OCI-M1 (cell line): ENCODE data around the gene PXDC1.
A peak's percentile ranks its signal among the peaks of the same experiment; 100 is the strongest.
"Not testable (repeated sequence)": the region's sequence is repeated elsewhere in the genome, so short reads cannot be mapped to it uniquely, and the experiment has no call there.

Experiments
- DNase-seq: peaks from one replicate; lab custom pipeline; 2025; lab: John Stamatoyannopoulos, UW

Gene PXDC1

DNA sequence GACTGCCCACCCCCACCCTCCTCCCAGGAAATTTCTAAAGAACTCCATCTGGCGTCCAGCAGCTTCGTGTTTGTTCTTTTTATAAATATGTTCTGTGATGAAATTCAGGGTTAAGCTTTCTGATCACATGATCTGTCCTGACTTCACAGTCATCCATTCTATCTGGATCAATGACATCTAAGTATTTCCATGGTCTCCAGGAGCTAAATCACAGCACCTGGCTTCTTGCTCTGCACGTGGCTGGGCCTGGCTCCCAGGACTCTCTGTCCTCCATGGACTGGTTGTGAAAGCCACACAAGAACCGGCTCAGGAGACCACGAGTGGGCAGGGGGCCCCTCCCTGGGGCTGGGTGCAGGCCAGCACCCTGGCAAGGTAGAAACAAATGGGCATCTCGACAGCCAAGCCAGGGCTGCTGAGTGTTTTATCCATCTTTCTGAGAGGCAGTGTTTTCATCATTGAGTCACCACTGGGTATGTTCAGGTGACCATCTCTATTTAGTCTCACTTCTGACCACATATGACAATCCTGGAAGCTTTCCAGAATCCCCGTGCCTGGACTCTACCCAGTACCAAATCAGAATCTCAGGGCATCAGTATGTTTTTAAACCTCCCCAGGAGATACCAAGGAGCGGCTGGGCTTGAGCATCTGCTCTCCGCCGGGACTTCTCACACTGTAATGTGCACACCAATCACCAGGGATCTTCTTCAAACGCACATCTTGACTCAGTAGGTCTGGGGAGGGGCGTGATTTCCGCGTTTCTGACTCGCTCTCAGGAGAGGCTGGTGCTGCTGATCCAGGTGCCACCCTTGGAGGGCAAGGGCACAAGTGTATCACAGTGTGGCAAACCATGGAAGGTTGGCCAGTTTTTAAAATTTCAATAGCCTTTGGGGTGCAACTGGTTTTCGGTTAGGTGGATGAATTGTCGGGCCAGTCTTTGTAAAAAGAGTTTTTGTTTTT, 31.6 kb upstream of the PXDC1 start:
- DNase-seq, result no peak

DNA sequence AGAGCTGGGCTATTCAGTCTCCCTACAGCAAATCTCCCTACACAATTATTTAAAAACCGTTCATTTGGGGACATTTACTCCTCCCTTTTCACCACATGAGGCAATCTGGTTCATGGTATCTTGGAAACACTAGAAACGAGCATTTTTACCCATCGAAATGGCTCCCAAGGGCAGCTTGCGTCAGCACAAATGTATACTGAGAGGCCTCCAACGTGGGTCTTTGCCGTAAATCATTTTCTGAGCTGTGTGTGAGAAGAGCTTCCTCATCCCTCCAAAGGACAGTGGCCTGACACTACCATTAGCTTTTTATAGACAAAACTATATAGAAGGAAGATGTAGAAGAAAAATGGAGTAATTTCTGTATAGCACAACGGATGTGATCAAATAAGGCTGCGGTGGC, 30.0 kb upstream of the PXDC1 start:
- DNase-seq, result no peak

- no peak for DNase-seq
Measured at GRCh38 chr6:3779574-3779849, 28.0 kb upstream of the PXDC1 start.

DNA sequence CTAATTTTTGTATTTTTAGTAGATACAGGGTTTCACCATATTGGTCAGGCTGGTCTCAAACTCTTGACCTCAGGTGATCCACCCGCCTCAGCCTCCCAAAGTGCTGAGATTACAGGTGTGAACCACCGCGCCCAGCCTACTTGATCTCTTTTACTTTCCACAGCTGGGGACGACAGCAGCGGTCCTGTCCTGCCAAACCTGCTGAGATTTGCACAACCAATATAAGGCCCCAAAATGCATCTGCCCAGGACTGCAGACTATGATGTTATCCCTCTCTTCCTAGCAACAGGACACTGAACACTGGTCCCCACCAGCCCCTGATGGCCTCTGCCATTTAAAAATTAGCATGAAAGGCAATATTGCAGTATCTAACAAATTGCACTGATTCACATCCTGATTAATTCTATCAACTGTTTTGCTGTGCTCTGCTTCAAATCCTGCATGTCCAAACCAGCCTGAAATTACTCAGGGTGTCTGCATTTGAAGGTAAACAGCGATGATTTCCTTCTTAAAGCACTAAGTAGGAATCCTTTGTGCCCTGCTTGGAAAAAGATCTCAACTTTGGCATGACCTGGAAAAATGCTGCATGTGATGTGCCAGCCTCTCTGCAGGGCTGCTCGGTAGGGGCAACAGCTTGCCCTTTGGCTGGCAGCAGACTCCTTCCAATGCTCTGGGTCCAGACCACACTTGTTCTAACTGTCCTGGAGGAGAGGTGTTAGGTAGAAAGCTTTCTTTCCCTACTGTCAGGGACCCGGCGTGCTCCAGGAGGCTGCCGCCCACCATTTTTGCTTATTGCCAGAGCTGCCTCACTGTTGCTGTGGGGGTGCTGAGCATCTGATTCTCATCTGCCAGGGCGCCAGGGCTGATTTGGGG, 27.4 kb upstream of the PXDC1 start:
- no peak for DNase-seq

DNA sequence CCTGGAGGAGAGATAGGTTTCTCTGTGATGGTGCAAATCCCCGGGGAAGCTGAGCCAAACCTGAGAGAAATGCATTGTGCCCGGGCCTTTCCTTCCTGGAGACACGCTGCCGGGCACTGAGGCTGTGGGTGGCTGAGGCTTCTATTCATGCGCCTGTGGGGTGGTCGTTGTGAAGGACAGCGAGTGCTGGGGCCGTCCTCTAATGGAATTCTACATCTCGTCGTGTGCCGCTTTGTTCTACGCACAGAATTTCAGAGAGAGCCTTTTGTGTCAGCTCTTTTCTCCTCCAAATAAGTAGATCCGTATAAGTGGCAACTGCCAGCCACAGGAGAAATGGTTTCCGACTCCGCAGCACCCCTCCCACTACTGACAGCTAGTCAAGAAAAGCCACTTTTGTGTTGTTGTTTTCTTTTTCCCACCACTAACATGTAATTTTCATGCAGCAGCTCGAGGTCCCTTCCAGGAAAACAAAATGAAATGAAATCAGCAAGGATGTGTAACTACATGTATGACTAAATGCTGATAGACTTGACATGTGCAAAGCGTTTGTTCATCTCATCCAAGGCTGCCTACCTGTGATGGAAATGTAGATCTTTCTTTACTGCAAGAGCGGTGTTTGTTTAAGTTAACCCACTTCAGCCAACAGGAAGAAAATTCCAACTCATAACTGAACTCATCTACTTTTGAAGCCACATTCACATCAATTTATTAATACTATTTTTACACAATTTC, 26.4 kb upstream of the PXDC1 start:
- DNase-seq, result no peak

- DNase-seq, result no peak
Measured at GRCh38 chr6:3776881-3777507, 25.5 kb upstream of the PXDC1 start.

- DNase-seq, result no peak
Measured at GRCh38 chr6:3775847-3776246, 24.3 kb upstream of the PXDC1 start.

DNA sequence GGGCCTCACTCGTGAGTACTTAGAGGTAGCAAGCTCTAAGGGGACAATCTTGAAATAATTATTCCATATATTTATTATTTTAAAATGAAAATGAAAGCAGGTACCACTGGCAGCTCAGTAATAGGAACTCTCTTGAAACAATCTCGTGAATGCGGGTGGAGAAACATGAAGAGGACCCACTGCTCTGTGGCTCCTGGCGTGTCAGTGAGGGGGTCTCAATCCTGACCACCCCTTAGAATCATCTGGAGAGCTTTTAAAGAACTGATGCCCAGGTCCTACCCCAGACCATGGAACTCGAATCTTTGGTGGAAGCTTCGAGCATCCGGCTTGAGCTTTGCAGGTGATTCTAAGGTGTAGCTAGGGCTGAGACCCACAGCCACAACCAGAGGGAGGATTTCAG, 23.9 kb upstream of the PXDC1 start:
- DNase-seq, result no peak

DNA sequence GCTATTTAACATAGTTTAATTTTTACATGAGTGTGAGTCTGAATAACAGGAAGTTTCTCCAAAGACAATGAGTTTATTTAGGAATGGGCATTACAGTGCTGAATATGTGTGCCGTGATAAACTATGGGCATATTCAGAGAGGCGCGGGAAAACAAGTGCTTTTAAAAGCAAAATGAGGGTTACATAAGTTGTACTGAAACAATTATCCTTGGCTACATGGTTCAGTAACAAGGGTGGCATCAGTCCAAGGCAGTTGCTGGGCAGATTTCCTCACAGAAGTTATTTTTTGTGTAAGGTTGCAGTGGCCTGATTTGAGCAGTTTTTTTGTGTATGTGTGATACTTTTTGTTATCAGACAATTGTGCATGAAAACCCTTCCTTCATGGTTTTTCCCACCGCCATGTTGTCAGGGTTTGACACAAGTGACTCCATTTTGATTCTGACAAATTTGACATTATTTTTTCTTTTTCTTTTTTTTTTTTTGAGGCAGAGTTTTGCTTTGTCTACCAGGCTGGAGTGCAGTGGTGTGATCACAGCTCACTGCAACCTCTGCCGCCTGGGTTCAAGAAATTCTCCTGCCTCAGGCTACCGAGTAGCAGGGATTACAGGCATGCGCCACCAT, 22.3 kb upstream of the PXDC1 start:
- DNase-seq, result no peak

GRCh38 chr6:3772127-3772999, 20.9 kb upstream of the PXDC1 start:
- not testable (repeated sequence) for DNase-seq

DNA sequence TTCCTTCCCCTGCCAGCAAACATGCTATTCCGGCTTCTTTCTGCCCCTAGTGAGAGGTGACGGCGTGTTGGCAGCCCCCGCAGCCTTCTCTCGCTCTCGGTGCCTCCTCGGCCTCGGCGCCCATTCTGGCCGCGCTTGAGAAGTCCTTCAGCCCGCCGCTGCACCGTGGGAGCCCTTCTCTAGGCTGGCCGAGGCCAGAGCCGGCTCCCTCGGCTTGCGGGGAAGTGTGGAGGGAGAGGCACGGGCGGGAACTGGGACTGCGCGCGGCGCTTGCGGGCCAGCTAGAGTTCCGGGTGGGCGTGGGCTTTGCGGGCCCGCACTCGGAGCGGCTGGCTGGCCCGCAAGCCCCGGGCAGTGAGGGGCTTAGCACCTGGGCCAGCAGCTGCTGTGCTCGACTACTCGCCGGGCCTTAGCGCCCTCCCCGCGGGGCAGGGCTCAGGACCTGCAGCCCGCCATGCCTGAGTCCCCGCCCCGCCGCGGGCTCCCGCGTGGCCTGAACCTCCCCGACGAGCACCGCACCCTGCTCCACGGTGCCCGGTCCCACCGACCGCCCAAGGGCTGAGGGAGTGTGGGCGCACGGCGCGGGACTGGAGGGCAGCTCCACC, 20.0 kb upstream of the PXDC1 start:
- no peak for DNase-seq

DNA sequence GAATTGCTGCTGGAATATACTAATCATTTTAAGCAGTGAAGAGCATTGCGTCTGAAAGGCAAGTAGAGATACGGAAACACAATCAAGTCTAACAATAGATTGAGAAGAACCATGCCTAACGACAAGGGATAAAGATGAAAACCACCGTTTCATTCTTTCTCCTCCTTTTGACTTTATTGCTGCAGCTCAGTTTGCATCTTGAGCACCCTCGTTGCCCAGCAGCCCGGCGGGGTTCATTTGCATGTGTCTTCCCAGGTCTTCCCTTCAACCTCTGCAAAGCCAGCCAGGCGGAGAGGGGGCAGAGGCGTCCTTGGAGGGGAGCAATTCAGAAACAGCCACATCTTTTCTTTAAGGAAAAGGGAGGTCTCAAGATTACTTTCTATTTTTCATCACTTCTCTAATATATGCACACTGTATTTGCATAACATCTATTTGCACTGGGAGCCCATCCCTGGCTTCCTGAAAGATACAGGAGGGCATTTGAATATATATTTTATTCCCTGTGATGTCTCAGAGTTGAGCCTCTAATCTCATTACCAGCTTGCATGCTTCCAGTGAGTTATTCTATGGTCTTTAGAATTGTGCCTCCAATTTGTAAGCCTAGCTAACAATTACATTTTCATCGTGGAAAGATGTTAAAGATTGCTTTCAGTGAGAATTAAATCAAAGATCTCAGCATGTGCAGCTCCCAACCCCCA, 18.7 kb upstream of the PXDC1 start:
- no peak for DNase-seq

- DNase-seq, result no peak
Measured at GRCh38 chr6:3769610-3770009, 18.1 kb upstream of the PXDC1 start.

- no peak for DNase-seq
Measured at GRCh38 chr6:3768502-3768901, 17.0 kb upstream of the PXDC1 start.

GRCh38 chr6:3767483-3767882, 16.0 kb upstream of the PXDC1 start:
- DNase-seq, result not testable (repeated sequence)

DNA sequence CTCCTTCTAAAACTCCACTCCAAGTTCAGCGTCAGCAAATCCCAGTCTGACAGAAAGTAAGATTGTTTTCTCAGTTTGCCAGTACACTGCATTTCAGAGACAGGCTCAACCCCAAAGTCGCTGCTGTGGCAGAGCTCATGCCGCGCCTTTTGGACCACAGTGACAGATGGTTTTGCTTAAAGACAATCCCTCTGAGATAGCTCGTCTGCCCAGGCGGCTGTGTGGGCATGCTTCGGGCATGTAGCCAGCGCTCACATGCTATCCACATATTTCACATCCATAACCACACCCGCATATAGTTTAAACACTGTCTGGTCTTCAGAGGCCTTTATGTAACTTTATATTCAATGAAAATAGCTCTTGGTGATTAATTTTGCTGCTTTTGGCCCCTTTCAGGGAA, 14.7 kb upstream of the PXDC1 start:
- no peak for DNase-seq

DNA sequence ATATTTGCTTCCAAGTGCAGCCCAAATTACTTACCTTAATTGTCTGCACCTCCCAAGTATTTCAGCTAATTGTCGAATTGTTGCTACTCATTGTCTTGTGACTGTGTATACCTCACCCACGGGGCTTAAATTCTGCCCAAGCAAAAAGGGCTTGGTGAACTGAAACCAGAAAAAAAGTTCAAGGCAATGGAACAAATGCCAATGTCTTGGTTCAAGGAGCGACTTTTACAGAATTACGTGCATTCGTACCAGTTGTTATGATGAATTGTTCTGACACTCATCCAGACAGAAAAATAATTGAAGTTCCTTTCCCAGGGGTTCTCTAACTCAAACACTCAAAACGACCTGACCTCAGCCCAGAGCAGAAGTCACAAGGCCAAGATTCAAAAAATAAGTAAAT, 13.9 kb upstream of the PXDC1 start:
- DNase-seq, result no peak

GRCh38 chr6:3764516-3765335, 13.2 kb upstream of the PXDC1 start:
- peak; percentile 52 for DNase-seq

DNA sequence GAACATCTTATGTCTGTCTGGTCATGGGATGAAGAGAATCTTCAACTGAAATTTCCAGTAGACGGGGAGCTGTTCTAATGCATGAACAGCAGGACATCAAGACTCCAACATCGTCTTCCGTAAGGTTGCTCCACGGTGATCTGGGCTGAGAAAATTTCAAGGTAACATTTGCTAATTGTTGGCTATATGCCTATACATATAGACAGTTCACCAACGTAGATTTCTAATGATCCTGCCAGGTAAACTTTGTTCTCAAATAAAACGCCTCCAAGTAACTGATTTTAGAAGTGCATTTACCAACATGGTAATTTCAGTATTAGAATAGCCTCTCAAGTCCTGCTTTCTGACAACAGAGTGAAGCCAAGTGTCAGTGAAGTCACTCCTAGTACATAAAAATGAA, 11.3 kb upstream of the PXDC1 start:
- no peak for DNase-seq
